Measurements from ENCODE around the gene COL8A2.

The COL8A2 gene

GRCh38 chr1:36157115-36157903, 32.3 kb upstream of the COL8A2 start:
- DNase-seq (ENCODE audit: low read depth, low spot score), result no peak
- peak overlapping the region; percentile 97 for H3K4me3 ChIP-seq (ENCODE audit: low read depth, low read length)
- TF ChIP-seq CTCF (IDR thresholded peaks at IDR 0.05; ENCODE audit: low read depth, low read length), result no peak
- in situ Hi-C loops (cut with HindIII; ENCODE audit: low sequenced_read_pairs), result no loop called here

- TF ChIP-seq CTCF (IDR thresholded peaks at IDR 0.05; ENCODE audit: low read depth, low read length), result no peak
- in situ Hi-C loops (cut with HindIII; ENCODE audit: low sequenced_read_pairs), result no loop called here
- peak overlapping the region; percentile 97 for H3K4me3 ChIP-seq (ENCODE audit: low read depth, low read length)
- DNase-seq (ENCODE audit: low read depth, low spot score), result peak; percentile 56
These were observed 31.5 kb upstream of the COL8A2 start for GRCh38 chr1:36156329-36157114.

GRCh38 chr1:36155408-36156328, 30.6 kb upstream of the COL8A2 start, which contains the start of gene MAP7D1:
MAP7D1 (plus strand) TSS chr1:36156160; CDS start chr1:36156418, 258 bp downstream.
- no peak for TF ChIP-seq CTCF (IDR thresholded peaks at IDR 0.05; ENCODE audit: low read depth, low read length)
- DNase-seq (ENCODE audit: low read depth, low spot score), result peak; percentile 86
- in situ Hi-C loops (cut with HindIII; ENCODE audit: low sequenced_read_pairs), result no loop called here
- H3K4me3 ChIP-seq (ENCODE audit: low read depth, low read length), result peak within 1 kb of the TSS; percentile 97

GRCh38 chr1:36154765-36155407, 29.9 kb upstream of the COL8A2 start:
- in situ Hi-C loops (cut with HindIII; ENCODE audit: low sequenced_read_pairs), result no loop called here
- no peak for TF ChIP-seq CTCF (IDR thresholded peaks at IDR 0.05; ENCODE audit: low read depth, low read length)
- peak overlapping the region; percentile 97 for H3K4me3 ChIP-seq (ENCODE audit: low read depth, low read length)
- no peak for DNase-seq (ENCODE audit: low read depth, low spot score)

GRCh38 chr1:36154335-36154734, 29.3 kb upstream of the COL8A2 start:
- in situ Hi-C loops (cut with HindIII; ENCODE audit: low sequenced_read_pairs), result no loop called here
- no peak for TF ChIP-seq CTCF (IDR thresholded peaks at IDR 0.05; ENCODE audit: low read depth, low read length)
- H3K4me3 ChIP-seq (ENCODE audit: low read depth, low read length), result no peak overlapping the region
- no peak for DNase-seq (ENCODE audit: low read depth, low spot score)
